HL-60 (cell line): ENCODE measurements around the gene CRLF1.

Experiments used
- GABPA ChIP-seq: IDR thresholded peaks from 2 replicates; pipeline ENCODE4 v1.6.1; 2012; ENCODE audit warnings: low read depth
- POLR2AphosphoS5 ChIP-seq: IDR thresholded peaks from 2 replicates; pipeline ENCODE4 v1.6.1; 2012; ENCODE audit warnings: low read depth
- TF ChIP-seq, protein P1 (sequence below): IDR thresholded peaks from one replicate; pipeline ENCODE4 v1.5.1; 2011; ENCODE audit warnings: low read length, control low read depth, inconsistent platforms; ENCODE audit not compliant: insufficient read depth

DNA sequence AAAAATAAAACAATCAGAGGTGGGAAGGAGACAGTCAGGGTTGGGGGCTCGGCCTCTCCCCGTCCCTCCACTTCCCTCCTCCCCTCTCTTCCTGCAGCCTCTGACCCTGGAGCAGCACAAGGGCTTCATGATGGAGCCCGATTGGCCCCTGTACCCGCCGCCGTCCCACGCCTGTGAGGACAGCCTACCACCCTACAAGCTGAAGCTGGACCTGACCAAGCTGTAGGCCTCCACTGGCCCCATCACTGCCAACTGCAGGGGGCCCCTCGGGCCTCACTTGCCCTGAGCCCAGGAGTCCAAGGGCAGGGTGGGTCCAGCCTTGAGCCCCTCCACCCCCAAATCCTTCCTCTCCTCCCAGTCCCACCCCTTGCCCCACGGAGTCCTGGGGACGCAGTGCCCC is 13.7 kb upstream of the CRLF1 start:
- TF ChIP-seq, protein P1, sequence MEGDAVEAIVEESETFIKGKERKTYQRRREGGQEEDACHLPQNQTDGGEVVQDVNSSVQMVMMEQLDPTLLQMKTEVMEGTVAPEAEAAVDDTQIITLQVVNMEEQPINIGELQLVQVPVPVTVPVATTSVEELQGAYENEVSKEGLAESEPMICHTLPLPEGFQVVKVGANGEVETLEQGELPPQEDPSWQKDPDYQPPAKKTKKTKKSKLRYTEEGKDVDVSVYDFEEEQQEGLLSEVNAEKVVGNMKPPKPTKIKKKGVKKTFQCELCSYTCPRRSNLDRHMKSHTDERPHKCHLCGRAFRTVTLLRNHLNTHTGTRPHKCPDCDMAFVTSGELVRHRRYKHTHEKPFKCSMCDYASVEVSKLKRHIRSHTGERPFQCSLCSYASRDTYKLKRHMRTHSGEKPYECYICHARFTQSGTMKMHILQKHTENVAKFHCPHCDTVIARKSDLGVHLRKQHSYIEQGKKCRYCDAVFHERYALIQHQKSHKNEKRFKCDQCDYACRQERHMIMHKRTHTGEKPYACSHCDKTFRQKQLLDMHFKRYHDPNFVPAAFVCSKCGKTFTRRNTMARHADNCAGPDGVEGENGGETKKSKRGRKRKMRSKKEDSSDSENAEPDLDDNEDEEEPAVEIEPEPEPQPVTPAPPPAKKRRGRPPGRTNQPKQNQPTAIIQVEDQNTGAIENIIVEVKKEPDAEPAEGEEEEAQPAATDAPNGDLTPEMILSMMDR = no peak
- no peak for TF ChIP-seq POLR2AphosphoS5
- no peak for TF ChIP-seq GABPA
